ENCODE data around the gene ST3GAL5.
"Not testable (repeated sequence)": the region's sequence is repeated elsewhere in the genome, so short reads cannot be mapped to it uniquely, and the experiment has no call there.

Gene ST3GAL5

DNA sequence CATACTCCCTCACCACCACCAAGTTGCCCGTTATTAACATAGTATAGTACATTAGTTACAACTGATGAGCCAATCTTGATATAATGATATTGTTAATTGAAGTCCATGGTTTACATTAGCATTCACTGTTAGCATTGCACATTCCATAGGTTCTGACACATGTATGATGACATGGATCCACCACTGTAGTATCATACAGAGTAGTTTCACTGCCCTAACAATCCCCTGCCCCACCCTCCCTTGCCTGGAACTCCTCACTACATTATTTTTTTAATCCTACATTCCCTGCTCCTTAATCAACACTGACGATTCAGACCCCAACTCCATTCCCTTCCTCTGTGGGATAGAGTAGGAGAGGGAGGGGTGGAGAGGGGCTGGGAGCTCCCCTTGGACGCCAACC is 20.2 kb upstream of the ST3GAL5 start:
- CTCF ChIA-PET = interaction anchor here (0.6 kb wide), 1 partner anchor 40 kb away, joined by 3 read pairs; no protein-coding TSS in a partner anchor

GRCh38 chr2:85908506-85908905 is 19.7 kb upstream of the ST3GAL5 start:
- Mint-ChIP-seq H3K4me3 (no peak overlapping the region), H3K4me1 (no peaks in the 10 kb centered on the region), H3K27me3 (peaks cover 37% of the 10 kb centered on the region), H3K36me3 (no peaks in the 10 kb centered on the region), H3K27ac (no peak overlapping the region), H3K9me3 (no peaks in the 10 kb centered on the region)
- no peak for DNase-seq
- CTCF ChIA-PET = interaction anchor here (0.6 kb wide), 1 partner anchor 41 kb away, joined by 3 read pairs; no protein-coding TSS in a partner anchor

More for the DNA sequence above, 20.2 kb upstream of the ST3GAL5 start:
- Mint-ChIP-seq H3K9me3 (no peaks in the 10 kb centered on the region), H3K4me1 (no peaks in the 10 kb centered on the region), H3K27ac (no peak overlapping the region), H3K4me3 (no peak overlapping the region), H3K36me3 (no peaks in the 10 kb centered on the region), H3K27me3 (peaks cover 32% of the 10 kb centered on the region)
- DNase-seq = no peak

DNA sequence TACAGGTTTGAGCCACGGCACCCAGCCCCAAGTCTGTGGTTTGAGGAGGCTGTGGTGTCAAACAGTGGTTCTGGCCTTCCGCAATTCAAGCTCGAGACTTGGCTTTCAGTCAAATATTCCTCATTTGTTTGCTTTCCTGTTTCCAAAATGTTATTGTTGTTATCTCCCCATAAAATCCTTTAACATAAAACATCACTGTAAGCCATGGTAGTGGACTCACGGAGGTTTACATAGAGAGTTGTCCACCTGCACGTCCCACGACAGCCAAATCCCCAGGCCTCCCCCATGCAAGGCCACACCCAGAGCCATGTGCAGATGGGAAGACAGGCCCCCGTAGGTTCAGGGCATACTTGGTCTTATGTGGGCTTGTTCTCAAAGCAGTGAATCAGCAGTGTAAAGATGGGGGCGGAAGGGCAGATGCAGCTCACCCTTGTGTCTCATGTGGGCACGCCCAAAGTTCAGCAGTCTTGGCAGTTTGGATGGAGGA is 18.9 kb upstream of the ST3GAL5 start:
- H3K27me3 Mint-ChIP-seq = peaks cover 39% of the 10 kb centered on the region
- CTCF ChIA-PET = interaction anchor here (1.0 kb wide), 1 partner anchor 17 kb away, joined by 3 read pairs; no protein-coding TSS in a partner anchor
- H3K36me3 Mint-ChIP-seq = no peaks in the 10 kb centered on the region
- no peaks in the 10 kb centered on the region for H3K9me3 Mint-ChIP-seq
- no peak for DNase-seq
- no peak overlapping the region for H3K4me3 Mint-ChIP-seq
- H3K4me1 Mint-ChIP-seq = no peaks in the 10 kb centered on the region
- H3K27ac Mint-ChIP-seq = no peak overlapping the region

GRCh38 chr2:85906748-85907147 is 18.0 kb upstream of the ST3GAL5 start:
- Mint-ChIP-seq H3K9me3 (no peaks in the 10 kb centered on the region), H3K27ac (no peak overlapping the region)

DNA sequence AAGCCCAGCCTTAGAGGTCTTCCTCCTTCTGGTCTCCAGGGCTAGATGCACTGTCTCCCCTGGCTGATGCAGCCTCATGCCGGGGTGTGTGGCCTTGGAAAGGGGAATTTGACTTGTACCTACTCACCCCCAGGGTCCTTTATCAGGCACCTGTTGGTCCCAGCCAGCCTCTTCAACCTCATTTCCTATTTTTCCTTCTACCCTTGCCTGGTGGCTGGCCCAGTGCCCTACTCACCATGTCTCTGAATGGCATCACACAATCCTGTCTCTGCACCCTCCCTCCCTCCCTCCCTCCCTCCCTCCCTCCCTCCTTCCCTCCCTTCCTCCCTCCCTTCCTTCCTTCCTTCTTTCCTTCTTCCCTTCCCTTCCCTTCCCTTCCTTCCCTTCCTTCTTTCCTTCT is 17.1 kb upstream of the ST3GAL5 start:
- no peak overlapping the region for H3K4me3 Mint-ChIP-seq
- CTCF ChIA-PET = no interaction called here

More at GRCh38 chr2:85906748-85907147, 18.0 kb upstream of the ST3GAL5 start:
- no peaks in the 10 kb centered on the region for H3K36me3 Mint-ChIP-seq
- DNase-seq = no peak
- CTCF ChIA-PET = interaction anchor here (0.8 kb wide), 1 partner anchor 15 kb away, joined by 3 read pairs; no protein-coding TSS in a partner anchor
- no peak overlapping the region for H3K4me3 Mint-ChIP-seq
- H3K27me3 Mint-ChIP-seq = peaks cover 34% of the 10 kb centered on the region
- peaks cover 3% of the 10 kb centered on the region for H3K4me1 Mint-ChIP-seq

GRCh38 chr2:85905187-85905666 is 16.4 kb upstream of the ST3GAL5 start:
- DNase-seq = no peak
- no peaks in the 10 kb centered on the region for H3K9me3 Mint-ChIP-seq
- no peak overlapping the region for H3K27ac Mint-ChIP-seq
- peaks cover 34% of the 10 kb centered on the region for H3K27me3 Mint-ChIP-seq
- CTCF ChIA-PET = no interaction called here
- no peaks in the 10 kb centered on the region for H3K36me3 Mint-ChIP-seq
- H3K4me1 Mint-ChIP-seq = peaks cover 9% of the 10 kb centered on the region
- no peak overlapping the region for H3K4me3 Mint-ChIP-seq

More for the DNA sequence above, 17.1 kb upstream of the ST3GAL5 start:
- peaks cover 3% of the 10 kb centered on the region for H3K4me1 Mint-ChIP-seq
- no peaks in the 10 kb centered on the region for H3K36me3 Mint-ChIP-seq
- DNase-seq = no peak
- no peak overlapping the region for H3K27ac Mint-ChIP-seq
- H3K9me3 Mint-ChIP-seq = no peaks in the 10 kb centered on the region
- peaks cover 34% of the 10 kb centered on the region for H3K27me3 Mint-ChIP-seq

- no peak for DNase-seq
- H3K4me1 Mint-ChIP-seq = peaks cover 23% of the 10 kb centered on the region
- CTCF ChIA-PET = interaction anchor here (0.6 to 1.5 kb wide), 2 partner anchors 15 to 19 kb away, joined by 3 to 6 read pairs; no protein-coding TSS in a partner anchor
- H3K9me3 Mint-ChIP-seq = no peaks in the 10 kb centered on the region
- H3K36me3 Mint-ChIP-seq = no peaks in the 10 kb centered on the region
- H3K4me3 Mint-ChIP-seq = no peak overlapping the region
- H3K27me3 Mint-ChIP-seq = peaks cover 29% of the 10 kb centered on the region
- H3K27ac Mint-ChIP-seq = no peak overlapping the region
These were observed 15.1 kb upstream of the ST3GAL5 start for GRCh38 chr2:85903849-85904248.

GRCh38 chr2:85902496-85902895 is 13.7 kb upstream of the ST3GAL5 start:
- Mint-ChIP-seq H3K4me1 (peaks cover 35% of the 10 kb centered on the region), H3K36me3 (peaks cover 5% of the 10 kb centered on the region), H3K9me3 (peaks cover 2% of the 10 kb centered on the region), H3K27me3 (peaks cover 29% of the 10 kb centered on the region), H3K27ac (no peak overlapping the region), H3K4me3 (no peak overlapping the region)
- CTCF ChIA-PET = interaction anchor here (1.0 kb wide), 1 partner anchor 75 kb away, joined by 3 read pairs; no protein-coding TSS in a partner anchor
- no peak for DNase-seq

DNA sequence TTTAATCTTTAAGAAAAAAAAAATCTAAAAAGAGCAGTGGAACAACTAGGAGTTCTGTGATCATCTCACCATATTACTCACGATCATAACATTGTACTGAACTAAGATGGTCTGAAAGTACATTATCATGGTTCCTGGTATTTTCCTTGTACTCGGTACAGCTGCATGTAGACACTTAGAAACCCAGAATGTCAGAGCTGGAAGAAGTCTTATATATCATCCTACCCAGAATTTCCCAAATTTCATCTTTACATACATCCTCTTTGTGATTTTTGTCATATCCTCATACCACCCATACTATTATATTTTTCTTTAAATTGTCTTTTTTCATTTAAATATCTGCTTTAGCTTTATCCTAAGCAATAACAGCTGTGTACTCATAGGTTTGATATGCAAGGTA is 12.4 kb upstream of the ST3GAL5 start:
- H3K4me3 Mint-ChIP-seq = no peak overlapping the region
- H3K27ac Mint-ChIP-seq = no peak overlapping the region
- H3K4me1 Mint-ChIP-seq = peaks cover 37% of the 10 kb centered on the region
- peaks cover 8% of the 10 kb centered on the region for H3K36me3 Mint-ChIP-seq
- DNase-seq = no peak
- peaks cover 16% of the 10 kb centered on the region for H3K27me3 Mint-ChIP-seq
- CTCF ChIA-PET = interaction anchor here (1.0 to 2.6 kb wide), 3 partner anchors 12 to 74 kb away, joined by 3 to 12 read pairs (median 4); partner anchors contain the start of gene ST3GAL5
- H3K9me3 Mint-ChIP-seq = peaks cover 2% of the 10 kb centered on the region

GRCh38 chr2:85900366-85900765 is 11.6 kb upstream of the ST3GAL5 start:
- DNase-seq = peak; percentile 43
- H3K36me3 Mint-ChIP-seq = peaks cover 8% of the 10 kb centered on the region
- CTCF ChIA-PET = interaction anchor here (1.0 to 2.6 kb wide), 3 partner anchors 11 to 74 kb away, joined by 3 to 12 read pairs (median 3); partner anchors contain the start of gene ST3GAL5
- H3K4me3 Mint-ChIP-seq = no peak overlapping the region
- H3K27ac Mint-ChIP-seq = peak overlapping the region; percentile 72
- H3K27me3 Mint-ChIP-seq = peaks cover 9% of the 10 kb centered on the region
- H3K9me3 Mint-ChIP-seq = peaks cover 7% of the 10 kb centered on the region
- H3K4me1 Mint-ChIP-seq = peaks cover 37% of the 10 kb centered on the region

- Mint-ChIP-seq H3K4me3 (no peak overlapping the region), H3K27me3 (peaks cover 7% of the 10 kb centered on the region), H3K4me1 (peaks cover 39% of the 10 kb centered on the region), H3K27ac (peak overlapping the region; percentile 72), H3K36me3 (peaks cover 12% of the 10 kb centered on the region), H3K9me3 (peaks cover 11% of the 10 kb centered on the region)
- DNase-seq = no peak
- CTCF ChIA-PET = interaction anchor here (1.1 to 2.6 kb wide), 2 partner anchors 11 to 70 kb away, joined by 3 to 12 read pairs; partner anchors contain the start of gene ST3GAL5
These were observed 11.1 kb upstream of the ST3GAL5 start for GRCh38 chr2:85899849-85900248.

- peaks cover 40% of the 10 kb centered on the region for H3K4me1 Mint-ChIP-seq
- CTCF ChIA-PET = interaction anchor here (2.6 kb wide), 1 partner anchor 10 kb away, joined by 12 read pairs; the partner anchor contains the start of gene ST3GAL5
- no peak for DNase-seq
- H3K27me3 Mint-ChIP-seq = peaks cover 7% of the 10 kb centered on the region
- no peak overlapping the region for H3K27ac Mint-ChIP-seq
- peaks cover 16% of the 10 kb centered on the region for H3K9me3 Mint-ChIP-seq
- no peak overlapping the region for H3K4me3 Mint-ChIP-seq
- H3K36me3 Mint-ChIP-seq = peaks cover 17% of the 10 kb centered on the region
These were observed 10.5 kb upstream of the ST3GAL5 start for GRCh38 chr2:85899284-85899683.

DNA sequence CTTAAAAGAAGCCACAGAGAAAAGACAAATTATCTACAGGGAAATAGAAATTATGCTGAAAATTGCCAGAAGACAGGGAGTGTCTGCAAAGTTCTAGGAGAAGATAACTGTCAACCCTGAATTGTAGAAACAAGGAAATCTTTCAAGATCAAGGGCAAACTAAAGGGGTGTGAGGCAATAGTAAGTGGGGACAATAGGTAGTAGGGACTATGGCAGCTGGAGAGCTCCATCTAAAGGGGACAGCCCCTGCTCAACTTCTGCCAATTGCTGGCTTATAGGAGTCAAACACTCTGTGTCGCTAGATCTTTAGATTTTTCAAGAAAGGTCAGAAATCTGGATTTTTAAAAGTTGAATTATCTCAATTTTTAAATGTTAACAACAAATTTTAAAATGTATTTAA is 10.1 kb upstream of the ST3GAL5 start:
- no peak overlapping the region for H3K4me3 Mint-ChIP-seq
- peaks cover 19% of the 10 kb centered on the region for H3K9me3 Mint-ChIP-seq
- peaks cover 6% of the 10 kb centered on the region for H3K27me3 Mint-ChIP-seq
- CTCF ChIA-PET = interaction anchor here (2.6 kb wide), 1 partner anchor 10 kb away, joined by 12 read pairs; the partner anchor contains the start of gene ST3GAL5
- DNase-seq = no peak
- H3K27ac Mint-ChIP-seq = no peak overlapping the region
- H3K4me1 Mint-ChIP-seq = peaks cover 44% of the 10 kb centered on the region
- peaks cover 21% of the 10 kb centered on the region for H3K36me3 Mint-ChIP-seq

- Mint-ChIP-seq H3K4me1 (peaks cover 59% of the 10 kb centered on the region), H3K36me3 (peaks cover 30% of the 10 kb centered on the region), H3K9me3 (peaks cover 19% of the 10 kb centered on the region)
- H3K4me3 Mint-ChIP-seq, H3K27me3 Mint-ChIP-seq, DNase-seq, H3K27ac Mint-ChIP-seq: not testable (repeated sequence)
- CTCF ChIA-PET = interaction anchor here (1.2 kb wide), 1 partner anchor 141 kb away, joined by 4 read pairs; no protein-coding TSS in a partner anchor
These were observed 5.9 kb upstream of the ST3GAL5 start for GRCh38 chr2:85894554-85895278.

All from activated naive CD4-positive, alpha-beta T cell treated with anti-CD3 and anti-CD28 coated beads, Interleukin-2, amount 10 ng/mL, durations not matched to agents 7 days and 5 days (primary cell).